T-helper 17 cell (primary cell): ENCODE results near the gene NHERF1. TPM values are rescaled to one million over a fixed set of nuclear protein-coding genes. Genes with fewer than 3 reads are reported as not detected.

Experiments
- ATAC-seq: fragments of 150-1000 bp; cut with Tn5 transposase; 2 replicates; pipeline ENCODE4 v1.10.0; 2021; ENCODE audit warnings: mild to moderate bottlenecking, moderate library complexity
- DNase-seq, 3 donors: peaks; one replicate each; pipeline versions ENCODE4 v3.0.0 to v3.0.0-alpha.2; 2020 to 2021
- H3K9me3 ChIP-seq: one replicate; pipeline ENCODE4 v1.7.0; 2013; ENCODE audit warnings: low read length, mild to moderate bottlenecking; ENCODE audit not compliant: control insufficient read depth, poor library complexity, severe bottlenecking
- H3K27ac Mint-ChIP-seq: one replicate; pipeline ENCODE4 v1.8.0; 2022; ENCODE audit warnings: mild to moderate bottlenecking, moderate library complexity, mixed read lengths
- H3K27me3 Mint-ChIP-seq: one replicate; pipeline ENCODE4 v1.8.0; 2022; ENCODE audit warnings: mixed read lengths
- H3K36me3 Mint-ChIP-seq: one replicate; pipeline ENCODE4 v1.8.0; 2022; ENCODE audit warnings: low read depth, mixed read lengths
- H3K4me1 Mint-ChIP-seq: one replicate; pipeline ENCODE4 v1.8.0; 2022; ENCODE audit warnings: mild to moderate bottlenecking, mixed read lengths
- H3K4me3 Mint-ChIP-seq: one replicate; pipeline ENCODE4 v1.8.0; 2022; ENCODE audit warnings: mild to moderate bottlenecking, moderate library complexity, mixed read lengths
- total RNA-seq, 4 donors: library from RNA in 2 of 4; stranded (reverse) in 2 of 4; gene quantifications; one replicate each; pipeline ENCODE4 v1.2.3 and lab custom pipeline; 2022 to 2026

The NHERF1 gene
- total RNA-seq, 2 donors from 2014 or later, result 130 to 132 TPM

DNA sequence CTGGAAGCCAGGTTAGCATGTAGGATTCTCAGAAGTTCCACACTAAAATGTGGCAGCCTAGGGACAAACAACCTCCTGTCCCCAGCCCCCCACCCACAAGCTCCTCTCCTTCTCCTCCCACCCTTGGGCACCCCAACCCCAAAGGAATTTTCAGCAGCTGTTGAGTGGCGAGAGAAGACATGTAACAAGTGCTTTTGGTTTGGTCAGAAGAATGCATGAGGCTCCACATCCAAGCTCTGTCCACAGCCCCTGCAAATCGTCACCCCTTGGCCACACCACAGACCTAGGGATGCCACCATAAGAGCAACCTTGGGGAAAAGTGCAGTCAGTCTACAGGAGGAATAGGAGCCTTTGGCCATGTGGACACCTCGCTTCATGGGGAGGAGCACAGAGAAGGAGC, 23.3 kb upstream of the NHERF1 start:
- H3K4me3 Mint-ChIP-seq, result no peak overlapping the region
- ATAC-seq (no peak), DNase-seq (no peak)
- no peaks in the 10 kb centered on the region for H3K36me3 Mint-ChIP-seq
- peaks cover 4% of the 10 kb centered on the region for H3K27me3 Mint-ChIP-seq
- no peak overlapping the region for H3K27ac Mint-ChIP-seq
- H3K4me1 Mint-ChIP-seq, result peaks cover 4% of the 10 kb centered on the region
- H3K9me3 ChIP-seq, result no peaks in the 10 kb centered on the region

- H3K27ac Mint-ChIP-seq, result no peak overlapping the region
- H3K4me3 Mint-ChIP-seq, result no peak overlapping the region
- H3K9me3 ChIP-seq, result no peaks in the 10 kb centered on the region
- no peaks in the 10 kb centered on the region for H3K36me3 Mint-ChIP-seq
- H3K27me3 Mint-ChIP-seq, result no peaks in the 10 kb centered on the region
- ATAC-seq (no peak), DNase-seq (no peak)
- H3K4me1 Mint-ChIP-seq, result peaks cover 15% of the 10 kb centered on the region
Observed at GRCh38 chr17:74728033-74728701, 20.3 kb upstream of the NHERF1 start.

- ATAC-seq, result no peak
- no peak overlapping the region for H3K4me3 Mint-ChIP-seq
- no peak overlapping the region for H3K27ac Mint-ChIP-seq
- H3K27me3 Mint-ChIP-seq, result no peaks in the 10 kb centered on the region
- DNase-seq, result no peak
- H3K4me1 Mint-ChIP-seq, result peaks cover 15% of the 10 kb centered on the region
- H3K36me3 Mint-ChIP-seq, result no peaks in the 10 kb centered on the region
- no peaks in the 10 kb centered on the region for H3K9me3 ChIP-seq
Observed at GRCh38 chr17:74728702-74729075, 19.7 kb upstream of the NHERF1 start.

DNA sequence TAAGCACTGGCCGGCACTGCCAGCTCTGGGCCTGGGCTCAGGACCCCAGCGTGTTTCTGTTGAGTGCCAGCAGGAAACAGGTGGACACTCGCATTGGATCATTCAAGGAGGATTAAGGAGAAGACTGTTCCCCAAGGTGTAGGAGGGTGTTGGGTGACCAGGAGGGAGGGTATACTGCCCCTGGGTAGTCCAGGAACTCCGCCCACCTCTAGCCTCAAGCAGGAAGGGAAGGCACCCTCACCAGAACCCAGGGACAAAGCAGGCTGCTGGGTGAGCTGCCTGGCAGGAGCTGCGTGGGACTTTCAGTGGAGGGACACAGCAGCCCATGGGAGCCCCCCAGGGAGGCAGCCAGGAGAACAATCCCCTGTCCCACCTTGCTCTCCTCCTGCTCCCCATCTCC, 19.1 kb upstream of the NHERF1 start:
- Mint-ChIP-seq H3K4me1 (peaks cover 15% of the 10 kb centered on the region), H3K27ac (no peak overlapping the region), H3K4me3 (no peak overlapping the region), H3K36me3 (no peaks in the 10 kb centered on the region), H3K27me3 (no peaks in the 10 kb centered on the region)
- no peaks in the 10 kb centered on the region for H3K9me3 ChIP-seq
- ATAC-seq (no peak), DNase-seq (no peak)

DNA sequence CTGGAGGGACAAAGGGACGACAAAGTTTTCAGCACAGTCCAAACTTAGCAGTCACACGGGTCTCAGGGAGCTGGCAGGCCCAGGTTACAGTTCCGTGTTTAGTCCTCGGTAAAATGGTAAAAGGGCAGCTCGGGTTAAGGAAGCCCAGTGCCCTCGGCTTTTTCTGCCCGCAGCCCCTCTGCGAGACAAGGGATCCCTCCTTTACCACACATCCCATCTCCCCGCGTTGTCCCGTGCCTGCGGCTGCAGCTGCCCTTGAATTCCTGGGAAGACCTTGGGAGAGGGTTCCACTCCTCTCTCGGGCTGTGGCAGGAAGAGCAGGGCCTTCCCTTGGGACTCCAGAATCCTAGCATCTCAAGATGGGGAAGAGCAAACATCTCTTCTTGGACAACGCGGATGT, 18.6 kb upstream of the NHERF1 start:
- H3K4me3 Mint-ChIP-seq, result no peak overlapping the region
- H3K27me3 Mint-ChIP-seq, result no peaks in the 10 kb centered on the region

DNA sequence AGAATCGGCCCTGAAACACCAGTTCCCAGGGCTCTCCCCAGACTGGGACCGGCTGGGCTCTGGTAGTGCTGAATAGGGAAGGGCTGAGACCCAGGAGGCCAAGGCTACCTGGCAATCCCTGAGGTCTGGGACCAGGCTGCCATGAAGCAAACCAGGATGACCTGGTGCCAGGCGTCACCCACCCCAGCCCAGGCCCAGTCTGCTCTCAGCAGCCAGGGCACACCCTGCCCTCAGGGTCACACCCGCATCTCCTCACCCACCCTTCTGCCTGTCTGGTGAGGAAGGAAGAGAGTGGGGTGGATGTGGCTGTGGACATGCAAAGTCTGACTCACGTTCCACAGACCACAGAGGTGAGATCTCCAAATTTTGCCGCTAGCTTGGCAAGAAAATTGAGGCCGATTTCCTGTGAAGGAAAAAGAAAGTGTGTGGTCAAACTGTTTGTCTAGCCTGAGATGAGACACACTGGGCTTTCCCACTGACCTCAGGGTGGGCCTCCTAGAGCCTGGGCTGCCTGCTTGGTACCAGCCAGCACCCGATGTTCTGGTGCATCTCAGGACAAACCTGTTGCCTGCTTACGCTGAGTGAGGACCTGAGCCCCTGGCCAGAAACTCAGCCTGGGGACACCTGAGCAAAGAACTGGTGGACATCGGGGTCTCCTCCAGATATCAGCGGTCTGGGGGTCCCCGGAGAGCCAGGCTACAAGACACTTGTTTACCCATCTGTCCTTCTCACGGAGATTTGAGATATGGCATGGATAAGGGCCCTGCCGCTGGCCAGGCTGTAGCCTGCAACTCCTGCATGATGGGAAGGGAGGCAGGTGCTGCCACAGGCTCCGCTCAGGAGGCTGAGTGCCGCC, 17.7 kb upstream of the NHERF1 start:
- DNase-seq, result no peak
- no peak overlapping the region for H3K4me3 Mint-ChIP-seq
- H3K36me3 Mint-ChIP-seq, result no peaks in the 10 kb centered on the region

More for the DNA sequence above, 18.6 kb upstream of the NHERF1 start:
- DNase-seq (no peak), ATAC-seq (no peak)
- Mint-ChIP-seq H3K27ac (no peak overlapping the region), H3K4me1 (peaks cover 19% of the 10 kb centered on the region), H3K36me3 (no peaks in the 10 kb centered on the region)
- H3K9me3 ChIP-seq, result no peaks in the 10 kb centered on the region

GRCh38 chr17:74731347-74731605, 17.2 kb upstream of the NHERF1 start:
- H3K27me3 Mint-ChIP-seq, result no peaks in the 10 kb centered on the region
- peaks cover 23% of the 10 kb centered on the region for H3K4me1 Mint-ChIP-seq
- no peaks in the 10 kb centered on the region for H3K9me3 ChIP-seq
- ATAC-seq (no peak), DNase-seq (no peak)
- no peaks in the 10 kb centered on the region for H3K36me3 Mint-ChIP-seq
- no peak overlapping the region for H3K27ac Mint-ChIP-seq
- H3K4me3 Mint-ChIP-seq, result no peak overlapping the region

More for the DNA sequence above, 17.7 kb upstream of the NHERF1 start:
- no peaks in the 10 kb centered on the region for H3K9me3 ChIP-seq
- no peaks in the 10 kb centered on the region for H3K27me3 Mint-ChIP-seq
- ATAC-seq, result peak; percentile 94
- peaks cover 21% of the 10 kb centered on the region for H3K4me1 Mint-ChIP-seq
- H3K27ac Mint-ChIP-seq, result no peak overlapping the region

DNA sequence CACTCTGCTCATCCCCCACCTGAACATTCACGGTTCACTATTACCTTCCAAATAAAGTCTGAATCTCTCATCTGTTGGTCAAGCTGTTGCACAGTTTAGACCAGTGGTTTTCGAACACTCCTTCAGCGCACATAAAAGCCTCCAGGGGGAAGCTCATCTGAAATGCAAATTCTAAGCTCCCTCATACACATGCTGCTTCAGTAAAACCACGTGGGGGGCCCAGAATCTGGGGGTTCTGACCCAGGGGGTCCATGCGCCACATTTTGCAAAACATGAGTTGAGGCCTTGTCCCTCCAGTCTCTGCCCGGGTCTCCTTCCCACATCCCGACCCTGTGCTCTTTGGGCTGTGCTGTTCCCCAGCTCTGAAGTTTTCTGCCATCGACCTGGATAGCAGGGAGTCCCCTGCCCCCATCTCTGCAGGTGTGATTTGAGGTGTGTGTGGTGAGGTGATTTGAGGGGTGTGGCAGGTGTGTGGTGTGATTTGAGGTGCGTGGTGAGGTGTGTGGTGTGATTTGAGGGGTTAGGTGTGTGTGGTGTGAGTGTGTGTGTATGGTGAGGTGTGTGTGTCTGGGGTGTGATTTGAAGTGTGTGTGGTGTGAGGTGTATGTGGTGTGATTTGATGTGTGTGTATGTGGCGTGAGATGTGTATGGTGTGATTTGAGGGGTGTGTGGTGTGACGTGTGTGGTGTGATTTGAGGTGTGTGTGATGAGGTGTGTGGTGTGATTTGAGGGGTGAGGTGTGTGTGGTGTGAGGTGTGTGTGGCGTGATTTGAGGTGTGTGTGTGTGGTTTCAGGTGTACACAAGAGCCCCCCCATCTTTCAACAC, 16.2 kb upstream of the NHERF1 start:
- no peak overlapping the region for H3K4me3 Mint-ChIP-seq
- no peaks in the 10 kb centered on the region for H3K36me3 Mint-ChIP-seq
- no peak for DNase-seq
- no peak for ATAC-seq
- peaks cover 27% of the 10 kb centered on the region for H3K4me1 Mint-ChIP-seq
- H3K27ac Mint-ChIP-seq, result no peak overlapping the region
- no peaks in the 10 kb centered on the region for H3K27me3 Mint-ChIP-seq
- H3K9me3 ChIP-seq, result no peaks in the 10 kb centered on the region

DNA sequence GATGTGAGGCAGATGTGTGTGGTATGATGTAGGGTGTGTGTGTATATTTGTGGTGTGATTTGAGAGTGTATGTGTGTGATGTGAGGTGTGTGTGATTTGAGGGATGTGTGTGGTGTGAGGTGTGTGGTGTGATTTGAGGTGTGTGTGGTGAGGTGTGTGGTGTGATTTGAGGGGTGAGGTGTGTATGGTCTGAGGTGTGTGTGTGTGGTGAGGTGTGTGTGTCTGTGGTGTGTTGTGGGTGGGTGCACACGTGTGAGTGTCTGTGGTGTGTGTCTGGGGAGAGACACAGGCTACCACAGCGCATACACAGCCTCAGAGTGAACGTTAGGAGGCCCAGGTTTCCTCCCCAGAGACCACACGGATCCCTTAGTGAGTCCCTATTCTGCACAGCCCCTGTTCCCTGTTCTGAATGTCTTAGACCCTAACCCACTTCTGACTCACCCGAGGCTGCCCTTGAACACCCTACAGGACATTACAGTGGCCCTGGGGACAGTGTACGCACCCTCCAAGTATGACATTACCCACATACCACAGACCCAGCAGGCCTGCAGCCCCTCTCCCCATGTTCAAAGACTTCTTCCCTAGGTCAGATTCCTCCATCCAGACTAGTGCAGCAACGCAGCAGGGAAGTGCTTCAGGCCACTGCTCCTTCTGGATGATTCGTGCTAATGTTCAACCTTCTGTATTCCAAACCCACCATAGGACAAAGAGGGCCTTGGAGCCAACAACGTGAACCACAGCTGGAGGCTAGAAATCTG, 14.9 kb upstream of the NHERF1 start:
- no peaks in the 10 kb centered on the region for H3K27me3 Mint-ChIP-seq
- no peaks in the 10 kb centered on the region for H3K36me3 Mint-ChIP-seq
- no peak overlapping the region for H3K4me3 Mint-ChIP-seq
- no peaks in the 10 kb centered on the region for H3K9me3 ChIP-seq
- H3K27ac Mint-ChIP-seq, result peak overlapping the region; percentile 49
- peaks cover 31% of the 10 kb centered on the region for H3K4me1 Mint-ChIP-seq
- DNase-seq, result no peak
- no peak for ATAC-seq

- Mint-ChIP-seq H3K36me3 (no peaks in the 10 kb centered on the region), H3K27me3 (no peaks in the 10 kb centered on the region), H3K4me3 (no peak overlapping the region), H3K27ac (peak overlapping the region; percentile 49), H3K4me1 (peaks cover 37% of the 10 kb centered on the region)
- DNase-seq, result no peak
- ATAC-seq, result no peak
- H3K9me3 ChIP-seq, result no peaks in the 10 kb centered on the region
Observed at GRCh38 chr17:74734256-74734655, 14.2 kb upstream of the NHERF1 start.

GRCh38 chr17:74736513-74737298, 11.7 kb upstream of the NHERF1 start, which contains the start of gene RAB37:
TSS of gene RAB37 (plus strand) at chr17:74737256. CDS start at chr17:74737273, 17 bp downstream.
- Mint-ChIP-seq H3K4me3 (peak within 1 kb of the TSS; percentile 91), H3K4me1 (peaks cover 38% of the 10 kb centered on the region), H3K36me3 (no peaks in the 10 kb centered on the region), H3K27me3 (no peaks in the 10 kb centered on the region), H3K27ac (peak within 1 kb of the TSS; percentile 93)
- no peaks in the 10 kb centered on the region for H3K9me3 ChIP-seq
- ATAC-seq (peak; percentile 43), DNase-seq (peak in 2 of 3 donors; percentile 46 to 52)

DNA sequence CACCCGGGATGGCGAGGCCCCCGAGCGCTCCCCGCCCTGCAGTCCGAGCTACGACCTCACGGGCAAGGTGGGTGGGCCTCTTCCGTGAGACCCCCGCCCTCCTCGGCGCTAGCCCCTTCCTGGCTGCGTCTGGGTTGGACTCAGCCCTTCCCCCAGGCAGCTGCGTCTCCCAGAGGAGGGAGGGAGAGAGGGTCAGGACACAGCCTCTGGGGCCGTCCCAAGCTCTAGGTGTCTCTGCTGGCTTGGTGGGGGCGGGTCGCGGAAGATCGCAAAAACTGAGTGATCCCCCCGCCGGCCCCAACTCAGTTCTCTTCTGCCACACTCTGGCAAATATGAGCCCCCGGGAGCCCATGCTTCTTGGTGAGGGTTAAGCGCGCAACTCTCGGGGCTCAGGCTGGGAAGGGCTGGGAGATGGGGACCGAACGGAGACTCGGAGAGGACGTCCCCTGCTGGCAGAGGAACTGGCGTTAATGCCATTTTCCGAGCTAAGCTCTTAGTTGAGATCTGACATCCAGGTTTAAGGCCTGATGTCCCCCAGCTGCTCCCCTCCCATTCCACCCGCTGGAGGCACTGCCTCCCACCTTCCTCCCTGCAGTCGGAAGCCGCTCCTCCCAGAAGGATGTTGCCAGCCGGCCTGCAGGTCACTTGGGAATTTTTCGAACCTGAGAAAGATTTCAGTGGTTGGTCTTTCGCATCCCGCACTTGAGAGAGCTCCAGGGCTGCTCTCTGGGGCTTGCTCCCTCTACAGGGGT, 11.0 kb upstream of the NHERF1 start:
- H3K9me3 ChIP-seq, result no peaks in the 10 kb centered on the region
- peak in 2 of 3 donors; percentile 35 to 38 for DNase-seq
- H3K4me3 Mint-ChIP-seq, result peak overlapping the region; percentile 91
- H3K27me3 Mint-ChIP-seq, result no peaks in the 10 kb centered on the region
- peak overlapping the region; percentile 93 for H3K27ac Mint-ChIP-seq
- H3K4me1 Mint-ChIP-seq, result peaks cover 45% of the 10 kb centered on the region
- H3K36me3 Mint-ChIP-seq, result no peaks in the 10 kb centered on the region
- ATAC-seq, result peak; percentile 36
